PC-3 (cell line): ENCODE measurements around the gene TLR7.

ENCODE experiments used
- CTCF ChIP-seq: fragments of 300-600 bp; sonication (generic); conservative IDR thresholded peaks from 2 replicates; pipeline ENCODE4 v1.5.1; 2017; ENCODE audit warnings: antibody characterized with exemption, low read depth, mild to moderate bottlenecking, low read length
- EZH2 ChIP-seq: fragments of 300-600 bp; sonication (generic); IDR thresholded peaks from one replicate; pipeline ENCODE4 v1.6.1; 2017; ENCODE audit warnings: antibody characterized with exemption, mild to moderate bottlenecking, low read length; ENCODE audit not compliant: unreplicated experiment
- EZH2phosphoT487 ChIP-seq: fragments of 300-600 bp; sonication (generic); IDR thresholded peaks from 2 replicates; pipeline ENCODE4 v1.6.1; 2018; ENCODE audit warnings: mild to moderate bottlenecking, antibody characterized with exemption, low read length, borderline replicate concordance

GRCh38 chrX:12936947-12937346, 70.1 kb downstream of the TLR7 start:
- TF ChIP-seq CTCF (no peak), EZH2phosphoT487 (no peak), EZH2 (no peak)
